Stimulated activated memory B cell treated with anti-CD40 and anti-IgM and Interleukin-4, amounts not matched to agents 10 μg/mL and 1 μg/mL and 100 μg/mL, for 72 hours (primary cell): ENCODE results near the gene EGR1.
"Not testable (repeated sequence)": the region's sequence is repeated elsewhere in the genome, so short reads cannot be mapped to it uniquely, and the experiment has no call there.

Experiments used
- ATAC-seq: fragments of 150-1000 bp; cut with Tn5 transposase; 2 replicates; pipeline ENCODE4 v1.10.0; 2021
- H3K27ac Mint-ChIP-seq: one replicate; pipeline ENCODE4 v1.8.0; 2022; ENCODE audit warnings: mild to moderate bottlenecking, mixed read lengths
- H3K27me3 Mint-ChIP-seq: one replicate; pipeline ENCODE4 v1.8.0; 2022; ENCODE audit warnings: mixed read lengths
- H3K36me3 Mint-ChIP-seq: one replicate; pipeline ENCODE4 v1.8.0; 2022; ENCODE audit warnings: mixed read lengths
- H3K4me1 Mint-ChIP-seq: one replicate; pipeline ENCODE4 v1.8.0; 2022; ENCODE audit warnings: mixed read lengths
- H3K4me3 Mint-ChIP-seq: one replicate; pipeline ENCODE4 v1.8.0; 2022; ENCODE audit warnings: mild to moderate bottlenecking, moderate library complexity, mixed read lengths
- H3K9me3 Mint-ChIP-seq: one replicate; pipeline ENCODE4 v1.8.0; 2022; ENCODE audit warnings: mixed read lengths

The EGR1 gene

GRCh38 chr5:138472353-138472752 is 7.1 kb downstream of the EGR1 start:
- Mint-ChIP-seq H3K27me3 (peaks cover 18% of the 10 kb centered on the region), H3K4me3 (no peak overlapping the region), H3K27ac (no peak overlapping the region), H3K36me3 (peaks cover 12% of the 10 kb centered on the region), H3K9me3 (no peaks in the 10 kb centered on the region), H3K4me1 (peaks cover 14% of the 10 kb centered on the region)
- no peak for ATAC-seq

GRCh38 chr5:138473151-138473550 is 7.9 kb downstream of the EGR1 start:
- H3K4me1 Mint-ChIP-seq, H3K4me3 Mint-ChIP-seq, H3K9me3 Mint-ChIP-seq, ATAC-seq, H3K27ac Mint-ChIP-seq, H3K36me3 Mint-ChIP-seq: not testable (repeated sequence)
- H3K27me3 Mint-ChIP-seq, result peaks cover 21% of the 10 kb centered on the region

GRCh38 chr5:138476918-138477317 is 11.6 kb downstream of the EGR1 start:
- H3K27ac Mint-ChIP-seq, result no peak overlapping the region
- no peaks in the 10 kb centered on the region for H3K4me1 Mint-ChIP-seq
- ATAC-seq, result no peak
- H3K27me3 Mint-ChIP-seq, result peaks cover 38% of the 10 kb centered on the region
- H3K9me3 Mint-ChIP-seq, result no peaks in the 10 kb centered on the region
- H3K36me3 Mint-ChIP-seq, result no peaks in the 10 kb centered on the region
- H3K4me3 Mint-ChIP-seq, result no peak overlapping the region

- Mint-ChIP-seq H3K4me1 (no peaks in the 10 kb centered on the region), H3K27me3 (peaks cover 42% of the 10 kb centered on the region), H3K9me3 (no peaks in the 10 kb centered on the region), H3K27ac (no peak overlapping the region), H3K4me3 (no peak overlapping the region), H3K36me3 (no peaks in the 10 kb centered on the region)
- ATAC-seq, result no peak
These were observed 17.4 kb downstream of the EGR1 start for GRCh38 chr5:138482638-138483037.

- no peak for ATAC-seq
- no peaks in the 10 kb centered on the region for H3K36me3 Mint-ChIP-seq
- H3K27me3 Mint-ChIP-seq, result peaks cover 61% of the 10 kb centered on the region
- H3K9me3 Mint-ChIP-seq, result no peaks in the 10 kb centered on the region
- H3K4me3 Mint-ChIP-seq, result no peak overlapping the region
- no peak overlapping the region for H3K27ac Mint-ChIP-seq
- peaks cover 17% of the 10 kb centered on the region for H3K4me1 Mint-ChIP-seq
These were observed 23.2 kb downstream of the EGR1 start for GRCh38 chr5:138488481-138488945.

GRCh38 chr5:138489683-138490061 is 24.4 kb downstream of the EGR1 start:
- Mint-ChIP-seq H3K27ac (no peak overlapping the region), H3K9me3 (no peaks in the 10 kb centered on the region), H3K27me3 (peaks cover 58% of the 10 kb centered on the region), H3K4me3 (no peak overlapping the region), H3K4me1 (peaks cover 17% of the 10 kb centered on the region), H3K36me3 (no peaks in the 10 kb centered on the region)
- no peak for ATAC-seq

GRCh38 chr5:138490648-138491283 is 25.5 kb downstream of the EGR1 start:
- peaks cover 63% of the 10 kb centered on the region for H3K27me3 Mint-ChIP-seq
- no peaks in the 10 kb centered on the region for H3K36me3 Mint-ChIP-seq
- no peak for ATAC-seq
- no peaks in the 10 kb centered on the region for H3K9me3 Mint-ChIP-seq
- no peak overlapping the region for H3K4me3 Mint-ChIP-seq
- peaks cover 17% of the 10 kb centered on the region for H3K4me1 Mint-ChIP-seq
- H3K27ac Mint-ChIP-seq, result no peak overlapping the region

- Mint-ChIP-seq H3K4me1 (peaks cover 17% of the 10 kb centered on the region), H3K36me3 (no peaks in the 10 kb centered on the region), H3K9me3 (no peaks in the 10 kb centered on the region), H3K27ac (no peak overlapping the region), H3K4me3 (peak overlapping the region; percentile 46), H3K27me3 (peaks cover 62% of the 10 kb centered on the region)
- ATAC-seq, result no peak
These were observed 26.0 kb downstream of the EGR1 start for GRCh38 chr5:138491284-138491648.

GRCh38 chr5:138491669-138492559 is 26.6 kb downstream of the EGR1 start:
- Mint-ChIP-seq H3K4me1 (peaks cover 17% of the 10 kb centered on the region), H3K9me3 (no peaks in the 10 kb centered on the region), H3K27ac (no peak overlapping the region), H3K4me3 (peak overlapping the region; percentile 91), H3K27me3 (peaks cover 56% of the 10 kb centered on the region), H3K36me3 (no peaks in the 10 kb centered on the region)
- peak; percentile 99 for ATAC-seq

GRCh38 chr5:138492560-138493045 is 27.3 kb downstream of the EGR1 start:
- no peak for ATAC-seq

GRCh38 chr5:138495351-138495750 is 30.1 kb downstream of the EGR1 start:
- H3K4me1 Mint-ChIP-seq, result peaks cover 17% of the 10 kb centered on the region
- no peak overlapping the region for H3K4me3 Mint-ChIP-seq

More at GRCh38 chr5:138492560-138493045, 27.3 kb downstream of the EGR1 start:
- Mint-ChIP-seq H3K27me3 (peaks cover 54% of the 10 kb centered on the region), H3K36me3 (no peaks in the 10 kb centered on the region), H3K4me3 (peak overlapping the region; percentile 91), H3K27ac (no peak overlapping the region), H3K4me1 (peaks cover 17% of the 10 kb centered on the region), H3K9me3 (no peaks in the 10 kb centered on the region)

GRCh38 chr5:138498376-138498775 is 33.1 kb downstream of the EGR1 start:
- Mint-ChIP-seq H3K9me3 (no peaks in the 10 kb centered on the region), H3K4me3 (no peak overlapping the region), H3K27me3 (peaks cover 17% of the 10 kb centered on the region), H3K36me3 (no peaks in the 10 kb centered on the region), H3K4me1 (no peaks in the 10 kb centered on the region), H3K27ac (no peak overlapping the region)
- no peak for ATAC-seq

More at GRCh38 chr5:138495351-138495750, 30.1 kb downstream of the EGR1 start:
- H3K27ac Mint-ChIP-seq, result no peak overlapping the region
- H3K27me3 Mint-ChIP-seq, result peaks cover 40% of the 10 kb centered on the region
- no peaks in the 10 kb centered on the region for H3K9me3 Mint-ChIP-seq
- no peak for ATAC-seq
- H3K36me3 Mint-ChIP-seq, result no peaks in the 10 kb centered on the region

- Mint-ChIP-seq H3K27me3 (no peaks in the 10 kb centered on the region), H3K27ac (no peak overlapping the region), H3K36me3 (peaks cover under 1% of the 10 kb centered on the region), H3K4me3 (no peak overlapping the region), H3K4me1 (no peaks in the 10 kb centered on the region), H3K9me3 (no peaks in the 10 kb centered on the region)
- no peak for ATAC-seq
These were observed 36.8 kb downstream of the EGR1 start for GRCh38 chr5:138502121-138502520.

GRCh38 chr5:138502521-138502920 is 37.2 kb downstream of the EGR1 start:
- no peak overlapping the region for H3K4me3 Mint-ChIP-seq
- H3K4me1 Mint-ChIP-seq, result no peaks in the 10 kb centered on the region
- no peak for ATAC-seq
- H3K27ac Mint-ChIP-seq, result no peak overlapping the region
- peaks cover 5% of the 10 kb centered on the region for H3K36me3 Mint-ChIP-seq
- no peaks in the 10 kb centered on the region for H3K9me3 Mint-ChIP-seq
- no peaks in the 10 kb centered on the region for H3K27me3 Mint-ChIP-seq

- H3K4me3 Mint-ChIP-seq, result no peak overlapping the region
- H3K36me3 Mint-ChIP-seq, result peaks cover 16% of the 10 kb centered on the region
- H3K27me3 Mint-ChIP-seq, result no peaks in the 10 kb centered on the region
- H3K27ac Mint-ChIP-seq, result no peak overlapping the region
- ATAC-seq, result peak; percentile 64
- no peaks in the 10 kb centered on the region for H3K9me3 Mint-ChIP-seq
- no peaks in the 10 kb centered on the region for H3K4me1 Mint-ChIP-seq
These were observed 38.4 kb downstream of the EGR1 start for GRCh38 chr5:138503487-138504270.
